Caco-2 (cell line): ENCODE data around the gene SPATA2L. TPM values are rescaled to one million over a fixed set of nuclear protein-coding genes. Genes with fewer than 3 reads are reported as not detected.

Experiments
- BruUV-seq: library from RNA; stranded (reverse); fragments of 400-500 nt; replicated peaks from 2 replicates; lab custom pipeline; 2021; lab: Mats Ljungman, UMichigan
- CTCF ChIA-PET: fragments of 300-600 bp; sonication (Branson Sonifier 250); formaldehyde crosslinking; loops from one replicate; lab custom pipeline; 2022; ENCODE audit warnings: antibody characterized with exemption; lab: Charles Lee
- POLR2A ChIA-PET: fragments of 300-600 bp; sonication (Branson Sonifier 250); formaldehyde crosslinking; loops from one replicate; lab custom pipeline; 2022; ENCODE audit warnings: antibody characterized with exemption; lab: Charles Lee
- DNase-seq, 2 experiments: peaks; one replicate each; pipeline versions ENCODE4 v3.0.0 to v3.0.0-alpha.2; 2020 to 2022
- H3K27me3 ChIP-seq: replicated peaks from 2 replicates; pipeline ENCODE4 v1.6.0; 2011; ENCODE audit warnings: low read length; ENCODE audit not compliant: control insufficient read depth, insufficient read depth
- H3K36me3 ChIP-seq: 2 replicates; pipeline ENCODE4 v1.5.1; 2011; ENCODE audit warnings: low read length; ENCODE audit not compliant: control insufficient read depth, insufficient read depth
- H3K4me1 ChIP-seq: fragments of 250-450 bp; sonication (Bioruptor Pico); 2 replicates; pipeline ENCODE4 v1.5.1; 2020; ENCODE audit warnings: mild to moderate bottlenecking
- H3K4me3 ChIP-seq: 2 replicates; pipeline ENCODE4 v1.5.1; 2011; ENCODE audit warnings: low read depth, mild to moderate bottlenecking, control low read depth, low read length
- H3K9me3 ChIP-seq: fragments of 250-450 bp; sonication (Bioruptor Pico); 2 replicates; pipeline ENCODE4 v1.5.1; 2020; ENCODE audit warnings: mild to moderate bottlenecking, moderate library complexity
- H3K27ac Mint-ChIP-seq: one replicate; pipeline ENCODE4 v1.8.0; 2022; ENCODE audit warnings: mixed read lengths; ENCODE audit not compliant: unreplicated experiment
- H3K27me3 Mint-ChIP-seq: one replicate; pipeline ENCODE4 v1.8.0; 2022; ENCODE audit warnings: mixed read lengths; ENCODE audit not compliant: insufficient read depth, unreplicated experiment
- H3K36me3 Mint-ChIP-seq: one replicate; pipeline ENCODE4 v1.8.0; 2022; ENCODE audit warnings: mild to moderate bottlenecking, mixed read lengths; ENCODE audit not compliant: insufficient read depth, unreplicated experiment
- H3K4me1 Mint-ChIP-seq: one replicate; pipeline ENCODE4 v1.8.0; 2022; ENCODE audit warnings: low read depth, mixed read lengths; ENCODE audit not compliant: unreplicated experiment
- H3K4me3 Mint-ChIP-seq: one replicate; pipeline ENCODE4 v1.8.0; 2022; ENCODE audit warnings: mild to moderate bottlenecking, moderate library complexity, mixed read lengths; ENCODE audit not compliant: unreplicated experiment
- H3K9me3 Mint-ChIP-seq: one replicate; pipeline ENCODE4 v1.8.0; 2022; ENCODE audit warnings: mixed read lengths; ENCODE audit not compliant: unreplicated experiment
- intact Hi-C: fragments of 100-400 bp; cut with micrococcal nuclease; formaldehyde crosslinking; loops from one replicate; pipeline ENCODE4 v1.10.0; 2022; ENCODE audit not compliant: unreplicated experiment
- total RNA-seq: library from RNA; stranded (reverse); gene quantifications from 2 replicates; pipeline ENCODE4 v1.2.3, GENCODE V29; 2022
- TF ChIP-seq, protein P1 (sequence below), 2 experiments: fragments of 200-600 bp in 1 of 2; IDR thresholded peaks; 1 replicate in 1 of 2; 2 replicates in 1 of 2; pipeline versions ENCODE4 v1.5.1 to v1.8.0; 2011 to 2022; ENCODE audit warnings: antibody characterized with exemption in 1 of 2, control low read depth in 1 of 2, inconsistent platforms in 1 of 2, low read depth in 1 of 2, low read length in 1 of 2, mild to moderate bottlenecking in 1 of 2, moderate library complexity in 1 of 2; ENCODE audit not compliant: insufficient read depth in 1 of 2, severe bottlenecking in 1 of 2, unreplicated experiment in 1 of 2

The SPATA2L gene
- total RNA-seq, 1 experiment from 2014 or later = 16.4 TPM

DNA sequence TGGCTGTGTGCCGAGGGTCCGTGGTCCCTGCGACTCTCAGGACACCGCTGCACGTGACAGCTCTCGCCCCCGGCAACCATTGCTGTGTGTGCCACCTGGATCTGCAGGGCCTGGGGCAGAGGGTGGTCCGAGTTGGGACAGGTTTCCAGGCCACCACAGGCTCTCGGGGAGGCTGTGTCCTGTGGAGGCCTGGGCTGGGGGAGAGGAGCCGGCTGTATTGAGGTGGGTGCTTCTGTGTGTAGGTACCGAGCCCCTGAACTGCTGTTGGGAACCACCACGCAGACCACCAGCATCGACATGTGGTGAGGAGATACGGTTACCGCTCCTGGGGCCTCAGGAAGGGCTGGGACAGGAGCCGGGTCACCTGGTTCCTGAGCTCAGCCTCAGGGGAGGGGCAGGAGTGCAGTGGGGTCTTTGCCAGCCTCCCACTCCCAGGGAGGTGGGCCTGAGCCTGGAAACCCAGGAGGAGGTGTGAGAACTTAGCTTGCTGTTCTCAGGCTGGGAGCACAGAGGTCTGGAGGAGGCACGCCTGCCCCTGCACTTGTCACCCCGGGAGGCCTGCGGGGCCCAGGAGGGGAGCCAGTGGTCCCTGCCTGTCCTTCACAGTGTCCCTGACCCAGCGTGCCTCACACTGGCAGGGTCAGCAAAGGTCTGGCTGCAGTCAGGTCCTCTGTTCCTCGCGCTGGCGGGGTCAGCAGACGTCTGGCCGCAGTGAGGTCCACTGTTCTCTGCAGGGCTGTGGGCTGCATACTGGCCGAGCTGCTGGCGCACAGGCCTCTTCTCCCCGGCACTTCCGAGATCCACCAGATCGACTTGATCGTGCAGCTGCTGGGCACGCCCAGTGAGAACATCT is 7.3 kb downstream of the SPATA2L start:
- BruUV-seq = no TSS peak
- H3K4me1 Mint-ChIP-seq = peaks cover 4% of the 10 kb centered on the region
- TF ChIP-seq, protein P1, sequence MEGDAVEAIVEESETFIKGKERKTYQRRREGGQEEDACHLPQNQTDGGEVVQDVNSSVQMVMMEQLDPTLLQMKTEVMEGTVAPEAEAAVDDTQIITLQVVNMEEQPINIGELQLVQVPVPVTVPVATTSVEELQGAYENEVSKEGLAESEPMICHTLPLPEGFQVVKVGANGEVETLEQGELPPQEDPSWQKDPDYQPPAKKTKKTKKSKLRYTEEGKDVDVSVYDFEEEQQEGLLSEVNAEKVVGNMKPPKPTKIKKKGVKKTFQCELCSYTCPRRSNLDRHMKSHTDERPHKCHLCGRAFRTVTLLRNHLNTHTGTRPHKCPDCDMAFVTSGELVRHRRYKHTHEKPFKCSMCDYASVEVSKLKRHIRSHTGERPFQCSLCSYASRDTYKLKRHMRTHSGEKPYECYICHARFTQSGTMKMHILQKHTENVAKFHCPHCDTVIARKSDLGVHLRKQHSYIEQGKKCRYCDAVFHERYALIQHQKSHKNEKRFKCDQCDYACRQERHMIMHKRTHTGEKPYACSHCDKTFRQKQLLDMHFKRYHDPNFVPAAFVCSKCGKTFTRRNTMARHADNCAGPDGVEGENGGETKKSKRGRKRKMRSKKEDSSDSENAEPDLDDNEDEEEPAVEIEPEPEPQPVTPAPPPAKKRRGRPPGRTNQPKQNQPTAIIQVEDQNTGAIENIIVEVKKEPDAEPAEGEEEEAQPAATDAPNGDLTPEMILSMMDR (IDR thresholded peaks at IDR 0.05; ENCODE audit: insufficient read depth in 1 of 2, low read depth in 1 of 2, low read length in 1 of 2, severe bottlenecking in 1 of 2, unreplicated experiment in 1 of 2) = no peak
- Histone ChIP-seq H3K4me1 (no peaks in the 10 kb centered on the region), H3K4me3 (no peak overlapping the region), H3K9me3 (no peaks in the 10 kb centered on the region), H3K27me3 (no peaks in the 10 kb centered on the region), H3K36me3 (peaks cover 13% of the 10 kb centered on the region)
- no peaks in the 10 kb centered on the region for H3K9me3 Mint-ChIP-seq
- no peak overlapping the region for H3K4me3 Mint-ChIP-seq
- intact Hi-C loops = no loop called here
- peak in 1 of 2 experiments; percentile 46 for DNase-seq
- H3K27ac Mint-ChIP-seq = peak overlapping the region; percentile 76
- H3K27me3 Mint-ChIP-seq = no peaks in the 10 kb centered on the region
- CTCF ChIA-PET = no interaction called here
- POLR2A ChIA-PET = interaction anchor here (0.6 kb wide), 1 partner anchor 37 kb away, joined by 7 read pairs; no protein-coding TSS in a partner anchor
- peaks cover 90% of the 10 kb centered on the region for H3K36me3 Mint-ChIP-seq

DNA sequence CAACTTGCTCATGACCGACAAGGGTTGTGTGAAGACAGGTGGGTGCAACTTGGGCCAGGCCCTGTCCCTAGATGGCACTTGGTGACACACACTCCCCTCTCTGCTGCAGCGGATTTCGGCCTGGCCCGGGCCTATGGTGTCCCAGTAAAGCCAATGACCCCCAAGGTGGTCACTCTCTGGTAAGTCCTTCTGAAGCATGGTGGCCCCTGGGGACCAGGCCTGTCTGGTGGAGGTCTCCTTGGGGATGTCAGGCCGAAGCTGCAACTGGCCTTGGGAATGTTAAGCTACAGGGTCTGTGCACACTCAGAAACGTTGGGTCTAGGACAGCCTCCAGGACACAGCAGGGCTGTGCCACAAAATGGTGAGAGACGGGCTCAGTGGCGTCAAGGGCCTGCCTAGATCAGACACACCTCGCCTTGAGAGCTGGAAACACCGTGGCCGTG is 8.2 kb downstream of the SPATA2L start:
- H3K27me3 ChIP-seq = no peaks in the 10 kb centered on the region
- no peak overlapping the region for H3K4me3 Mint-ChIP-seq
- no peaks in the 10 kb centered on the region for H3K9me3 Mint-ChIP-seq
- peaks cover 4% of the 10 kb centered on the region for H3K4me1 ChIP-seq
- H3K36me3 Mint-ChIP-seq = peaks cover 86% of the 10 kb centered on the region
- peak overlapping the region; percentile 76 for H3K27ac Mint-ChIP-seq
- no peak for DNase-seq
- peaks cover 13% of the 10 kb centered on the region for H3K36me3 ChIP-seq
- ChIA-PET POLR2A (no interaction called here), CTCF (no interaction called here)
- no peaks in the 10 kb centered on the region for H3K9me3 ChIP-seq
- H3K27me3 Mint-ChIP-seq = no peaks in the 10 kb centered on the region
- H3K4me1 Mint-ChIP-seq = no peaks in the 10 kb centered on the region
- no TSS peak for BruUV-seq
- TF ChIP-seq, protein P1 (IDR thresholded peaks at IDR 0.05; ENCODE audit: insufficient read depth in 1 of 2, low read depth in 1 of 2, low read length in 1 of 2, severe bottlenecking in 1 of 2, unreplicated experiment in 1 of 2) = no peak
- intact Hi-C loops = no loop called here
- no peak overlapping the region for H3K4me3 ChIP-seq

DNA sequence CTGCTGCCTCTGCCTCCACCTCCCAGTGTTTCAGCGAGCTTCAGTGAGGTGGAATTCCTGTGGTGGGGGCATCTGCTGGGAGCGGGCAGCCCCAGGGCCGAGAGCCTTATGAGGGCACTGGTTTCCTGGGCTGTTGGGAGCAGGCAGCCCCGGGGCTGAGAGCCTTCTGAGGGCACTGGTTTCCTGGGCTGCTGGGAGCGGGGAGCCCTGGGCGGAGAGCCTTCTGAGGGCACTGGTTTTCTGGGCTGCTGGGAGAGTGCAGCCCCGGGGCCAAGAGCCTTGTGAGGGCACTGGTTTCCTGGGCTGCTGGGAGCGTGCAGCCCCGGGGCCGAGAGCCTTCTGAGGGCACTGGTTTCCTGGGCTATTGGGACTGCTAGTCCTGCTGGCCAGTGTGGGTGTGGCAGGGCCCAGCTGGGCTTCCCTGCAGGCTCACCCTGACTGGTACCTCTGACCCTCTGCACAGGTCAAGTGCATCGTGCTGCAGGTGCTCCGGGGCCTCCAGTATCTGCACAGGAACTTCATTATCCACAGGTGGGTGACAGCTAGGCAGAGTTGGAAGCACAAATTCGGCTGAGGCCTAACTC is 9.4 kb downstream of the SPATA2L start:
- no peak overlapping the region for H3K4me3 ChIP-seq
- peaks cover 82% of the 10 kb centered on the region for H3K36me3 Mint-ChIP-seq
- ChIA-PET CTCF (interaction anchor here (0.8 kb wide), 1 partner anchor 8 kb away, joined by 3 read pairs; no protein-coding TSS in a partner anchor), POLR2A (no interaction called here)
- peaks cover 6% of the 10 kb centered on the region for H3K4me1 Mint-ChIP-seq
- no peaks in the 10 kb centered on the region for H3K27me3 ChIP-seq
- no peaks in the 10 kb centered on the region for H3K27me3 Mint-ChIP-seq
- DNase-seq = no peak
- intact Hi-C loops = no loop called here
- no TSS peak for BruUV-seq
- peaks cover 10% of the 10 kb centered on the region for H3K4me1 ChIP-seq
- peaks cover 13% of the 10 kb centered on the region for H3K36me3 ChIP-seq
- no peaks in the 10 kb centered on the region for H3K9me3 Mint-ChIP-seq
- H3K4me3 Mint-ChIP-seq = no peak overlapping the region
- TF ChIP-seq, protein P1 (IDR thresholded peaks at IDR 0.05; ENCODE audit: insufficient read depth in 1 of 2, low read depth in 1 of 2, low read length in 1 of 2, severe bottlenecking in 1 of 2, unreplicated experiment in 1 of 2) = no peak
- no peaks in the 10 kb centered on the region for H3K9me3 ChIP-seq
- no peak overlapping the region for H3K27ac Mint-ChIP-seq
